Measurements from ENCODE around the gene CEND1.

DNA sequence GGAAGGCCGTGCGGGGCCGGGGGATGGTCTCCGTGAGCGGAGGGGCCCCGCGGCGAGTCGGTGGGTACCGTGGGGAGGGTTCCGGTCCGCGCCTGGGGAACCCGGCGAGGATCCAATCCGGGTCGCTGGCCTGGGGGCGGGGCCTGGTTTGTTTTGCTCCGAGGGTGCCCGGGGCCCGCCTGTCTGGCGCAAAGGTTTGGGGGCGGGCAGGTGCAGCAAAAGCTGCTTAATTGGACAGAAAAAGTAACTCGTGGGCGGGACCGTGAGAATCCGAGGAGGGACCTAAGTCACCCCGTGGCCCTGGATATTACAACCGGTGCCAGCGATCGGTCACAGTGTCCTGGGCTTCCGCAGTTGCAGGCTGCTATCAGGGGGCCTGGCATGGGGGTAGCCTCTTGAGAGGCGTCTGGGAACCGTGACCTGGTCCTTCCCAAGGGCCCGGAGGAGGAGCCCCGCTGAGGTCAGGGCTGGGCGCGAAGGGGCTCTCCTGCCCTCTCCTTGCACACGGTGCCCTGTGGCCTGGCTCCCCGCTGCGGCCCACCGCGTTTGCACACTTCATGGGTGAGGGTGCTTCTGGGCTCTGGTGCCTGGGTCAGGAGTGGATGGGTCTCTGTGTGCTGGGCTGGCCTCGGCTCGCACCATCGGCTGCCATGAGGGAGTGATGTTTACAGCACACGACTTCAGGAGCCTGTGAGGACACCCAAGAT is 30.2 kb upstream of the CEND1 start:
- no peak for TF ChIP-seq EZH2phosphoT487 (IDR thresholded peaks at IDR 0.05; ENCODE audit: borderline replicate concordance)
- TF ChIP-seq, protein P1, sequence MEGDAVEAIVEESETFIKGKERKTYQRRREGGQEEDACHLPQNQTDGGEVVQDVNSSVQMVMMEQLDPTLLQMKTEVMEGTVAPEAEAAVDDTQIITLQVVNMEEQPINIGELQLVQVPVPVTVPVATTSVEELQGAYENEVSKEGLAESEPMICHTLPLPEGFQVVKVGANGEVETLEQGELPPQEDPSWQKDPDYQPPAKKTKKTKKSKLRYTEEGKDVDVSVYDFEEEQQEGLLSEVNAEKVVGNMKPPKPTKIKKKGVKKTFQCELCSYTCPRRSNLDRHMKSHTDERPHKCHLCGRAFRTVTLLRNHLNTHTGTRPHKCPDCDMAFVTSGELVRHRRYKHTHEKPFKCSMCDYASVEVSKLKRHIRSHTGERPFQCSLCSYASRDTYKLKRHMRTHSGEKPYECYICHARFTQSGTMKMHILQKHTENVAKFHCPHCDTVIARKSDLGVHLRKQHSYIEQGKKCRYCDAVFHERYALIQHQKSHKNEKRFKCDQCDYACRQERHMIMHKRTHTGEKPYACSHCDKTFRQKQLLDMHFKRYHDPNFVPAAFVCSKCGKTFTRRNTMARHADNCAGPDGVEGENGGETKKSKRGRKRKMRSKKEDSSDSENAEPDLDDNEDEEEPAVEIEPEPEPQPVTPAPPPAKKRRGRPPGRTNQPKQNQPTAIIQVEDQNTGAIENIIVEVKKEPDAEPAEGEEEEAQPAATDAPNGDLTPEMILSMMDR (conservative IDR thresholded peaks at IDR 0.05; ENCODE audit: low read length), result no peak

Measured in Loucy (cell line).